HG03469 (cell line): ENCODE measurements around the gene PKNOX2.

Experiments
- ATAC-seq: cut with Tn5 transposase; IDR thresholded peaks from one replicate; pipeline ENCODE4 v1.9.1; 2021; ENCODE audit warnings: mild to moderate bottlenecking, moderate library complexity, moderate number of reproducible peaks; ENCODE audit not compliant: unreplicated experiment

The PKNOX2 gene, protein sequence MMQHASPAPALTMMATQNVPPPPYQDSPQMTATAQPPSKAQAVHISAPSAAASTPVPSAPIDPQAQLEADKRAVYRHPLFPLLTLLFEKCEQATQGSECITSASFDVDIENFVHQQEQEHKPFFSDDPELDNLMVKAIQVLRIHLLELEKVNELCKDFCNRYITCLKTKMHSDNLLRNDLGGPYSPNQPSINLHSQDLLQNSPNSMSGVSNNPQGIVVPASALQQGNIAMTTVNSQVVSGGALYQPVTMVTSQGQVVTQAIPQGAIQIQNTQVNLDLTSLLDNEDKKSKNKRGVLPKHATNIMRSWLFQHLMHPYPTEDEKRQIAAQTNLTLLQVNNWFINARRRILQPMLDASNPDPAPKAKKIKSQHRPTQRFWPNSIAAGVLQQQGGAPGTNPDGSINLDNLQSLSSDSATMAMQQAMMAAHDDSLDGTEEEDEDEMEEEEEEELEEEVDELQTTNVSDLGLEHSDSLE

DNA sequence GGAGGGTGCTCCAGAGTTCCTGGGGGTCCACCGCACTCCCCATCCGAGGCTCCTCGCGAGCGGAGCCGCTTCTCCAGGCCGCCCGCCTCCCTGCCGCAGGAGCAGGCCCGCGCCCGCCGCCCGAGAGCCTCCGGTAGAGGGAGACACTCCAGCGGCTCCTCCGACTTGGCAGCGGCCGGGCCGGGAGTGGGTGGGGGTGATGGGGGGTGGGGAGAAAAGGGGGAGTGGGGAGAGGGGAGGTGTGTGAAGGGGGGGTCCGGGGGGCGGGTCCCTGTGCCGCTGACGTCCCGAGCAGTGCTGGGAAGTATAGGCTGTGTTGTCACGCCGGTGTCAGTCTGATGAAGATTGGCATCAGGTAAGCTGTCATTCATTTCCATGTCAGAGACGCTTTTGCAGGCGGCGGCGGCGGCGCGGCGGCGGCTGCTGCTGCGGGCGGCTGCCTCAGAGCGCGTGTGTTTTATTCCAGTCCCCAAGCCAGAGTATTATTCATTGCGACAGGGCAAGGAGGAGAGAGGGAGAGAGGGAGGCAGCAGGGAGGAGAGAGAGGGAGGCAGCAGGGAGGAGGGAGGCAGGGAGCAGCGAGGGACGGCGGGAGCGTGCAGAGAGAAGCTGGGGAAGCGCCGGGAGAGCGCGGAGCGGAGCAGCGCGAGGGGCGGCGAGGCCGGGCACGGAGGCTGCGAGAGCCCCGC is at the start of gene PKNOX2:
Gene PKNOX2 (plus strand): TSS at position 330 of the 689 bp plus-strand sequence. CDS start 186,555 bp downstream, outside the sequence.
- no peak for ATAC-seq

DNA sequence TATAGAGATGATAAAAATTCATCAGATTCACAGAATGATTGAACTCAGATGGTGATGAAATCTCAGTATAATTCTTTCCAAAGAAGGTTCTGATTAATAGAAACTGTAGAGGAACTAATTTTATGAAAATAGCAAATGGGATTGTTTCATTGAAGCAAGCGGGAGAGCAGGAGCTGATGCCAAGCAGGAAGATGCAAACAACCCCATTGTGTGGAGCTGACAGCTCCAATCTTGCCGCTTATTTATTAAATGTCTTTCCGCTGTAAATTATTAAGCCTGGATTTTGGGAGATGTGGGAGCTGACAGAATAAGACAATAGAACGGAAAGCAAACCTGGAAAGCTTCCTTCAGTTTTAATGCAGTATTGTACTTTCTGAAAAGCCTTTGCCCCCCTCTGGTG is 47.1 kb upstream of the PKNOX2 start:
- no peak for ATAC-seq

DNA sequence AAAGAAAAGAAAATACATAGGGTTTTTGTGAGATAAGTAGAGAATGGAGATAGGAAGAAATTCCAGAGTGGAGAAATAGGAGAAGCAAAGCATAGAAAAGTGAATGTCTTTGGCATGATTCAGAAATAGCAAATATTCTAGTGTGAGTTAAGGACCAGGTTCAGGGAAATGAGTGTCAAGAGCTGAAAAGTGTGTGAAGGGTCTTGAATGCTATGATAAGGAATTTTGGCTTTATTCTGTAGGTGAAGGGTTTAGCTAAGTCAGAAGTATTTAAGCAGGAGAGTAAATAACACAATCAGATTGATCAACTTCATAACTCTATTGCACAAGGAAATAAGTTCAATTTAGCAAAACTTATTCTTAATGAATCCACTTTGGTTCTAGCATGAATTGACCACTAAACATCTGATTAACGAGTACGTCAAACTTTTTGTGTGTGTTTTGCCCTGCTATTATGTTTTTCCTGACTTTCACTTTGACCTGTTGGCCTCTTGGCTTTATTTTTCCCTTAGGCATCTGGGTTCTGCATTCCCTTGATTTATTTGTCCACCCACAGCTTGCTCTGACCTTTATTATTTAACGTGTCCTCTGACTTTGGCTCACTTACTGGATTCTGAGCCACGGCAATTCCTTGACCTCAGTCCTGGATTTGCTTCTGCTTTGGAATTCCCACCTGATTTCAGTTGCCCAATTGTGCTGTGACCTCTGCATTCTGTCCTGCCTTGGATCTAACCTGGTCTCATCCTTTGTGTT is 41.2 kb upstream of the PKNOX2 start:
- ATAC-seq = no peak

DNA sequence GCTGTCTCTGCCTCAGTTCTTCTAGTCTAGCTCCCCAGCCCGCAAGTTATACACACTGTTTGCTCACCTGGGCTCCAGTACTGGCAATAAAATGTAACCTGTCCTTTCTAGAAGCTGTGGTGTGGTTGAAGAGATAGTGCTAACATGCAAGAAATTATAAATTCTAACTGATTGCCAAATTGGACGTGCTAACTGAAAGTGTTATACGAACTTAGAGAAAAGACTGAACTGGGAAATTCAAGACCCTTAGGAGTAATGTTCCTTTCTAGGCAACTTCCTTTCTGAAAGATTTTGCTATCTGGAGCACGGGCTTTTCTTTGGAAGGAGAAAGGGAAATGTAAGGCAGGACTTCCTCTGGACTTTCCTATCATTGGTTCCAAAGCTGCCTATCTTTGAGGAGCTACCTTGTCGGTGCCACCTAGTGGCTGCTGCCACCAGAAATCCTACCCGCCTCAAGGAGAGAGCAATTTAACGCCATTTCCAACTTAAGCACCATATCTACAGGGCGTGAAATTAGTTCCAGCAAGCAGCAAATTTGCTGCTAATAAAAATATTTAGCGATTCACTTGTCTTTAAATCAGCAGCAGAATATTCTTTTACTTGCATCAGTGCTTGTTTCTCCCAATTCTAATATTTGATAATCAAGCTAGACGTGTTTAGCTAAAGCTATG is 40.5 kb upstream of the PKNOX2 start:
- ATAC-seq = peak; percentile 72

DNA sequence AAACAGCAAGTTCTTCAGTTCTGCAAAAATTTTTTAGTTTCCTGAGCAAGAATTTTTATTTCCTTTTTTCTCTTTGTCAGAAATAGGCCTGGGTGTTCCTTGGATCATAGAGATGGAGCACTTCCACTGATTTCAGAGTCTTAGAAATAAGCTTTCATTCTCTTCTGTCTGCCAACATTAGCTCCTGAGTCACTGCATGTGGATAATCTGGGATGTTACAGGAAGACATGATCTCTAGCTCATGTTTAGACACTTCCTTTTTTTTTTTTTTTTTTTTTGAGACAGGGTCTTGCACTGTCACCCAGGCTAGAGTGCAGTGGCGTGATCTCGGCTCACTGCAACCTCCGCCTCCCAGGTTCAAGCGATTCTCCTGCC is 39.9 kb upstream of the PKNOX2 start:
- ATAC-seq = no peak

DNA sequence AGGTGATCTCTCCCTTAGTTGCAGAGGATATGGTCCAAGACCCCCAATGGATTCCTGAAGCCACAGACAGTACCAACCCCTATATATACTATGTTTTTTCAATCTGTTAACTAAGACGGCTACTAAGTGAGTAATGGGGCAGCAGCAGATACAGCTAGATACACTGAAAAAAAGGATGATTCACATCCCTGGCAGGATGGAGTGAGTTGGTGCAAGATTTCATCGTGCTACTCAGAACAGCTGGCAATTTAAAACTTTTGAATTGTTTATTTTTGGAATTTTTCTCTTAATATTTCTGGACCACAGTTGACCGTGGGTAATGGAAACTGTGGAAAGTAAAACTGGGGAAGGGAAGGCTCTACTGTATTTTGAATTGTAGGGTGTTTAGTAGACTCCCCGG is 36.1 kb upstream of the PKNOX2 start:
- ATAC-seq = no peak

DNA sequence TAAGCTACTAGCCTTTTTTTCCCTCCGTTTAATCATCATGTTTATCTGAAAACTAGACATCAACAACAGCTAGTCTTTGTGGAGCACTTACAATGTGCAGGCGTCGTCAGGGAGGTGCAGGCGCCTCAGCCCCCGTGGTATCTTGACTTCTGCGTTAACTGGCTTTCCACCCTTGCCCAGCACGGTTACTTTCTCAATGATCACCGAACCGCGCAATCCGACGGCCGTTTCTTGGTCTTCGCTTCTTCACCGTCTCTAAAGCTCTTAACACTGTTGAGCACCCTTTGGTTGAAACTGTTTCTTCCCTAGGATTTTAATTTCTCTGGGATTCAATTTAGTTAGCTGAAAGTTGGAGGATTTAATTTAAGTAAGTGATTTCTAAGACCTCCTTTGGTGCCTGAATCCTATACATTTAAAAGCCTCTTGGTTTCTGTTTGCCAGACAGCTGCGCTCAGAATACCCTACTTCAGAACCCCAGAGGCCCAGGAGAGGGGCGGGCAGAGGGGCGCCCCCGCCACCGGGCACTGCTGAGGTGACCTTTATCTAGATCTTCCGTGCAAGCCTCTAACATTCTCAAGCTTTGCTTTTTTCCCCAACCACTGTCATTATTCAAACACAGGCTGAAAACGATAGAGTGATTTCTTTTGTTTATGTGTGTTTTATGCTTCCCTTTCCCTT is 35.1 kb upstream of the PKNOX2 start:
- no peak for ATAC-seq

DNA sequence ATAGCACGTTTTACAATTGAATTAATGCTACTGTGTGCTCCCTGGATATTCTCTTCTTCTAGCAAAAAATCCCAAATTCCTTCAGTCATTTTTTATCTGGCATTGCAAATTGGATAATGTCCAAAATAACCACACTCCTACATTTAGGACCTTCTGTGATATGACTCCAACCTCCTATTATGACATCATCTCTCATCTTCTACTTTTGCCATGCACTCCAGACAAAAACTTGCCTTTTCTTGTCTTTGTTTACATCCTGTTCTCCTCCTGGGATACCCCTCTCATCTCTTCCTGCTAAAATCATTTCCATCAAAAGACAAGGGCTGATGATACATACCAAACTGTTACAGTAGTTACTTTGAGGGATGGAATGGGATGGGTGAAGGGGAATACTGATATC is 32.5 kb upstream of the PKNOX2 start:
- no peak for ATAC-seq

DNA sequence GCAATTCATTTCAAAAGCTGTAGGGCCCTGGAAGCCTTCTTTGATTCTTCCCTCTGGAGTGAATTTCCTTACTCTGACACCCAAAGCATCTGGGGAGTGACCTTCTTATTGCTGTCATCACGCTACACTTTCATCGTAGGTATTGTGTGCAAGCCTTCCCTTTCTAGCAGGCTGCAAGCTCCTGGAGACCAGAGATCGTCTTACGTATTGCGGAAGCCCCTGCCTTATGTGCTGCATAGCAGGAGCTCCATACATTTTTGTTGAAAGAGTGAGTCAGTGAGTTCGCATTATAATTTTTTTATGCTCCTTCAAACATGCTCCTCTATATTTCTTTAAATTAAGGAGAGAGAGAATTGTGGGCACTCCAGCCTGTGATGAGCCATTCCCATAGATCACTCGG is 32.0 kb upstream of the PKNOX2 start:
- ATAC-seq = no peak

DNA sequence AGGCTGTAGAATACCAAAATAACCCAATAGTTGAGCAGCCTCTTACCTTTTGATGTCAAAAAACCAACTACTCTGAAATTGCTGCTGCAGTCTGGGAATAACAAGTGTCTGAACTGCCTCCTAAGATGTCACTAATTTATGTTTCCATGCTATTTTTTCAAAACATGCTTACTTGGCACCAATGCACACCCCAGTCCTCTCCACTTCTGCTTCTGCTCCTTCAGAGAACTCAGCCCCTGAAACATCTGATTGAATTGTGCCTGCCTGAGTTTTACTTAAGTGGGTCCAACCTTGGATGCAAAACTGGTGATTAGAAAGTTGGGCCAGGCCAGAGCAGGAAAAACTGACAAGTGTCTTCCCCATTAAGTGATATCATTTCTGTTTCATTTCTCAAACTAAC is 28.6 kb upstream of the PKNOX2 start:
- no peak for ATAC-seq

DNA sequence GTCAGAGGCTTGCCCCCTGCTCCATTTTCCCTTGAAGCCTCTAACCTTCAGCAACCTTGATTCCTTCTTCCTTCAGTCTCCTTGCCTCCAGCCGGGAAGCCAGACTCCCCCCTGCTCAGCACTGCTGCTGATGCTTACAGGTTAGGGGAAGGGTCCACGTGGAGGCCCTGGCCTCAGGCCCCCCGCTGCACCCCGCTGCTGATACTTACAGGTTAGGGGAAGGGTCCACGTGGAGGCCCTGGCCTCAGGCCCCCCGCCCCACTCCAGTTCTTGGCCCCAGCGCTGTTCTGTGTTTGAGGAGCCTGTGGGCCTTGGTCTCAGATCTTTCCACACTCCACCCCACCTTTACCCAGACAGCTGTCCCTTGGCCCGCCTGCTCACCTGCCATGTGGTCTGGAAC is 25.6 kb upstream of the PKNOX2 start:
- no peak for ATAC-seq

DNA sequence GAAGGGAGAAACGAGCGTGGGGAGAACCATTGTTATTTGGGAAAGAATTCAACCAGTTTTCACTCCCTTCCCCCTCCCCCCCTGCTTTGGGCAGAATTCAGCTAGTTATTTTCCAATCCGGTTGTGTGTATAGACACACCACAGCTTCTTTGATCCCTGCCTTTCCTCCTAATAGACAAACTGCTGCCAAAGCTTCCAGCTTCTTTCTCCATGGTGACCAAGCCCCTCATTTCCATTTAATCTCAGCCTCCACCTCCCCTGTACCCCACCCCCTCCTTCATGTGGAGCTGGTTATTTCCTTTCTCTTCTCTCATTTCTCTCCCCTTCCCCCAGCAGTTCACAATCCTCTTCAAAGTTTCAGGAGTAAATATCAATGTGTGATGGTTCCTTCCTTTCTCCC is 24.8 kb upstream of the PKNOX2 start:
- ATAC-seq = no peak

DNA sequence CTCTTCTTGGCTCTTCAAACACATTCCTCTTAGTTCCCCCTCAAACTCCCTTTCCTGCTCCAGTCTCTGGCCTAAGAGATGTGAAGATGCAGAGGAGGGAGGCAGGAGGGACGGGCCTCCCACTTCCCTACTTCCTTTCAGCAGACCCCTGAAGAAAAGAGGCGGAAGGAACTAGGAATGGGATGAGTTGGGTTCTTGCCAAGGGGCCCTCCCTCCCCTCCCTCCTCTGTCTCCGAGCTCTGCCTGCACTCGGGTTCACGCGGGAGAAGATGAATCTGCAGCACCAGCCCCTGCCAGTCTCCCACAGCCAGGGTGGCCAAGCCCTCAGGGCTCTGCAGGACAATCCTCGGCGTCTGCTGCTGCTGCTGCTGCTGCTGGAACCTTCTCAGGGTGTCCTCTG is 24.3 kb upstream of the PKNOX2 start:
- ATAC-seq = no peak

DNA sequence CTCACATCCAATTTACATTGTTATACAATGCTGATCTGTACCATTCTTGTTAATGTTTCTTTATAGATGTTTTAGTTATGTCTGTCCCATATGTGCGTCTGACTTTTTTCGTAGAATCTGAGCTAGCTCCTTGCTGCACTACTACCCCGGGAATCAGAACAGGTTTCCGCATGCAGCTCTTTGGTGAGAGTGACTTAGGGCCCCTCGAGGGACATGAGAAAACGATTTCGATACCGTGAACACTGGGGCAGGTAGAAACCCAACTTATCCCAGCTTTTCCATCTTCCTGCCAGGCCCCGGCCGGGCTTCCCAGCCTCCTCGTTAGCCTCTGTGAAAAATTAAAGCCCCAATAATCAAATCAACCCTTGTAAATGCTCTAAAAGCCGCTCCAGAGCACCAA is 23.4 kb upstream of the PKNOX2 start:
- ATAC-seq = no peak

DNA sequence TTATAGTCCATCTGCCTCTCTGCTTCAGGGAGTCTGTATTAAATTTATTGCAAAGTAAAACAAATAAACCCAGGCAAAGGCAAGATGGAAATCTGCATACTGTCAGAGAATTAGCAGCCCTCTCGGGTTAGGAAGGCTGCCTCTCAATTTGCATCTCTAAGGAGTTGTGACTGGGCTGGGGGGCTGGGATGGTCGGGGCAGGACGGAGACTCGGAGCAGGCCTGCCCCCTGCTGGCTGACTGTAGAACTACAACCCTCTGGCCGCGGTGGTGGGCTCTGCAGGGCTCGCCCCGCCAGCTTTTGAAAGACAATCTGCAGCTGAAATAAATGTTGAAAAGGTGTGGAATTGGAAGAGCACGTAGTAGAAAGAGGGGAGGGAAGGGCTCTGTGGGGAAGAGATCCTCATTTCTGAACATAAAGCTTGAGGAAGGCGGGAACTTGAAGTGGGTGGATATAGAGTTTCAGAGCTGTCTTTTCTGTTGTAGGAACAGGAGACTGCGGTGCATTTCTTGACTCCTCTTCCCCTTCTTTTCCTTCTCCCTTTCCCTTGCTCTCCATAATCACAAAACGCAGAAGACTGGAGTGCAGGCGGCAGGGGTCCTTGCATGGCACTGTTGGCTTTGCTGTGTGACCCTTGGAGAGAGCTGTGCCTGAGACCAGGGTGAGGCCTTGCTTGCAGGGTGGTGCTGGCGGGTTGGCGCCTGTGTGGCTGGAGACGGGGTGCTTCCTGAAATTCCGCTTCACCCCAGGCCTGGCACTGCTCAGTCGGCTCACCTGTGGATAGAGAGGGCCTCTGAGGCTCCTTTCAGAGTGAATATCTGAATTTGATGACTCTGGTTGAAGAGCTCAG is 22.6 kb upstream of the PKNOX2 start:
- ATAC-seq = no peak

DNA sequence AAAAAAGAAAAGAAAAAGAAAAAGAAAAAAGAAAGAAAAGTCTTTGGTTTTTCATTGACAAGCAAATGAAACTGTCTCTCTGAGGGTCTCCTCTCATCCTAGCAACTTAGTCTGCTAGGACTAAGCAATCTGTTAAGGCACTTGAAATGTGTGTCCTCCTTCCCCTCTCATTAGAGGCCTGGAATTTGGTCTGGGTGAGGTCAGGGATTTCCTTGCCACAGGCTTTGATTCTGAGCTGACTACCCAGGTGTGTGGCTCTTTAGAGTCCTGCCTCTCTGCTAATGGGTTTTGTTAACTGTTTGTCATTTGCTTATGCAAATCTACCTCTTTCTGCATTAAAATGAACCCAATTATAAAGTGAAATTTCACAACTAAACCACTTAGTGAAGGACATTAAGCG is 18.3 kb upstream of the PKNOX2 start:
- ATAC-seq = no peak

DNA sequence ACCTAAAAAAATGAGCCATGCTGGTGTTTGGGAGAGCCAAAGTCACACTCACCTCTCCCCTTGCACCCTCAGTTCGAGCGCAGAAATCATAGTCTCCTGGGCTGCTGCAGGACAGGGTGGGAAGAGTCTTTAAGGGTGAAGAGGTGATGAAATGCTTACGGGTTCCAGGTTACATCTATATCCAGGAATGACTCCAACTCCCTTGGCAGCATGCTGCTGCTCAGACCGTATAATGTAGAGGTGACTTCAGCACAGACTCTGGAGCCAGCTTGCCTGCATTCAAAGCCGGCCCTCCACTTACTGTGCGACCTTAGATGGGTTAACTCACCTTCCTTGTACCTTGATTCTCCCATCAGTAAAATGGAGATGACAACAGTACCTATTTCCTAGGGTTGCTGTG is 17.3 kb upstream of the PKNOX2 start:
- ATAC-seq = no peak

DNA sequence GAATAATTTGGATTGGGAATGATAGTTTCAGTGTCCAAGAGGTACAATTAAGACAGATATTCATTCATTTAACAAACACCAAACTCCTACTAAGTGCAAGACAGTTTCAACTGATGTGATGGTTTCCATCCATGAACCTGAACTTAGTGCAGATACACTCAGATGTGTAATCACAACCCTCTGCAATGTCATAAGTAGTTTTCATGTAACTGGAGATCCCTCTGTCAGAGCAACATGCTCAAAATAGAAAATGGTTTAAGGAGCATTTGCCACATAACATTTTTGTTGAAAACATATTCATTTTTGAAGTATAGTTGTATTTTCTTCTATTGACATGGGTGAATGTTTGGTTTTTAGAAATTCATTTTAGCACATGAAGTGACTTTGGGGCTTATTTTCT is 16.5 kb upstream of the PKNOX2 start:
- ATAC-seq = no peak

DNA sequence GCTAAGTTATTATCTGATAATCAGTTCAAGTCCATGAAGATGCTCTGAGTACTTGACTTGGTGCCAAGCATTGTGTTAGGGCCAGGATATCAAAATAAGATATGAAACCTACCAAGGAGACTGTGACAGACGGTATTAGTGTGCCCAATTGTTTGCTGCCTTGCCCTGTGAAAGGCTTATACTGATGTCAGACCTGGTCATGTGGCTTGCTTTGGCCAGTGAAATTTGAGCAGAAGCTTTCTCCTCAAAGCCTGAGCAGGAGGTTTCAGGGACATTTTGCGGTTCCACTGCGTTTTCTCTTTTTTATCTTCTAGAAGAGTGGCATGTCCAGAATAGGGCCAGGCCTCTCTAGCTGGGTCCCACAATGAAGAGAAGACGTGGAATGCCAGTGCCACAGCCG is 15.8 kb upstream of the PKNOX2 start:
- ATAC-seq = no peak

DNA sequence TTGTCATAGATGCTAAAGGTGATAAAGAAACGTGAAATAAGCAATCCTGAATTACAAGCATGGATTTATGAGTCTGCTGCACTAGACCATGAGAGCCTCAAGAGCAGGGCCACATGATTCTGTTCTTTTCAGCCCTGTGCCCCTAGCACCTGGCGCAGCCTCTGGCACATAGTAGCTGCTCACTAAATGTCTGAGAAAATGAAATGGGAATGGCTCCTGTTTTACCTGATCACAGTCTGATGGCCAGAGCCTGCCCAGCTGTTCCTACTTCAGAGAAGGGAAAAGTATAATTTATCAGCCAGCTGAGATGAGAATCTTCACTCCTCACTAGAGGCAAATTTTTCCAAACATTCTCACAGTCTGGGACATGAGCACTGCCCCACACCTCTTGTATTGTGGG is 10.7 kb upstream of the PKNOX2 start:
- ATAC-seq = no peak
